HS-27A (cell line): ENCODE results near the gene FSTL5.

Experiments used
- DNase-seq: peaks from one replicate; pipeline ENCODE4 v3.0.0-alpha.2; 2012; ENCODE audit warnings: low read depth, missing footprints

The FSTL5 gene

GRCh38 chr4:161936625-161937550, 226.9 kb downstream of the FSTL5 start:
- DNase-seq, result peak; percentile 40

GRCh38 chr4:161931089-161931488, 232.7 kb downstream of the FSTL5 start:
- DNase-seq, result no peak

GRCh38 chr4:161929956-161930355, 233.8 kb downstream of the FSTL5 start:
- no peak for DNase-seq

- DNase-seq, result no peak
Observed at GRCh38 chr4:161926033-161926828, 237.6 kb downstream of the FSTL5 start.

GRCh38 chr4:161920304-161921052, 243.3 kb downstream of the FSTL5 start:
- DNase-seq, result no peak

GRCh38 chr4:161919442-161920220, 244.2 kb downstream of the FSTL5 start:
- no peak for DNase-seq

- no peak for DNase-seq
Observed at GRCh38 chr4:161916035-161916434, 247.8 kb downstream of the FSTL5 start.

- DNase-seq, result no peak
Observed at GRCh38 chr4:161907590-161907955, 256.2 kb downstream of the FSTL5 start.

GRCh38 chr4:161906836-161907589, 256.8 kb downstream of the FSTL5 start:
- no peak for DNase-seq

GRCh38 chr4:161900110-161900509, 263.7 kb downstream of the FSTL5 start:
- DNase-seq, result no peak

- DNase-seq, result no peak
Observed at GRCh38 chr4:161894493-161895167, 269.2 kb downstream of the FSTL5 start.

GRCh38 chr4:161894014-161894413, 269.8 kb downstream of the FSTL5 start:
- DNase-seq, result no peak

- DNase-seq, result no peak
Observed at GRCh38 chr4:161893566-161893965, 270.2 kb downstream of the FSTL5 start.

- no peak for DNase-seq
Observed at GRCh38 chr4:161892951-161893350, 270.8 kb downstream of the FSTL5 start.

GRCh38 chr4:161883157-161883556, 280.6 kb downstream of the FSTL5 start:
- no peak for DNase-seq

- no peak for DNase-seq
Observed at GRCh38 chr4:161881370-161881769, 282.4 kb downstream of the FSTL5 start.

- DNase-seq, result no peak
Observed at GRCh38 chr4:161869511-161869910, 294.3 kb downstream of the FSTL5 start.

GRCh38 chr4:161856711-161857326, 307.0 kb downstream of the FSTL5 start:
- DNase-seq, result no peak

GRCh38 chr4:161850631-161851030, 313.2 kb downstream of the FSTL5 start:
- DNase-seq, result no peak

- DNase-seq, result no peak
Observed at GRCh38 chr4:161841759-161842158, 322.0 kb downstream of the FSTL5 start.
